ENCODE results near the gene ST7. TPM values are rescaled to one million over a fixed set of nuclear protein-coding genes. Genes with fewer than 3 reads are reported as not detected.

ST7 gene
- total and polyA plus RNA-seq, 2 experiments from 2014 or later = 9.9 to 18.3 TPM

- TF ChIP-seq CTCF (conservative IDR thresholded peaks at IDR 0.05; ENCODE audit: low read depth in 2 of 2) (no peak), ZNF114 (CRISPR knock-in tag; IDR thresholded peaks at IDR 0.05) (no peak), STAT1 (IDR thresholded peaks at IDR 0.05; ENCODE audit: unreplicated experiment) (no peak), ZNF331 (CRISPR knock-in tag; IDR thresholded peaks at IDR 0.05; ENCODE audit: low read depth) (no peak), EZH2phosphoT487 (IDR thresholded peaks at IDR 0.05; ENCODE audit: unreplicated experiment) (no peak), JUNB (IDR thresholded peaks at IDR 0.05; ENCODE audit: unreplicated experiment) (no peak), CREB1 (CRISPR knock-in tag; IDR thresholded peaks at IDR 0.05; ENCODE audit: low read depth) (no peak), ZNF462 (CRISPR knock-in tag; IDR thresholded peaks at IDR 0.05) (no peak)
Observed at GRCh38 chr7:117036053-117036669, 82.9 kb downstream of the ST7 start (continued).
